GM23338 (cell line): ENCODE data around the gene IGF2BP3. TPM values are rescaled to one million over a fixed set of nuclear protein-coding genes. Genes with fewer than 3 reads are reported as not detected.

Experiments used
- CREB1 ChIP-seq: fragments of 250-450 bp; sonication (Bioruptor Pico); IDR thresholded peaks from 2 replicates; pipeline ENCODE4 v1.5.0; 2020; ENCODE audit warnings: low read depth, mild to moderate bottlenecking, moderate library complexity
- EZH2 ChIP-seq: fragments of 200-600 bp; sonication (generic); IDR thresholded peaks from one replicate; pipeline ENCODE4 v1.8.0; 2017; ENCODE audit warnings: antibody characterized with exemption, mild to moderate bottlenecking, low read depth; ENCODE audit not compliant: unreplicated experiment
- EZH2phosphoT487 ChIP-seq: fragments of 200-600 bp; sonication (generic); IDR thresholded peaks from one replicate; pipeline ENCODE4 v1.8.1; 2018; ENCODE audit warnings: antibody characterized with exemption; ENCODE audit not compliant: unreplicated experiment
- JUNB ChIP-seq: IDR thresholded peaks from one replicate; pipeline ENCODE4 v1.6.1; 2016; ENCODE audit warnings: antibody characterized with exemption; ENCODE audit not compliant: unreplicated experiment
- NANOG ChIP-seq: IDR thresholded peaks from 2 replicates; pipeline ENCODE4 v1.6.1; 2016; ENCODE audit warnings: antibody characterized with exemption, borderline replicate concordance
- POLR2AphosphoS5 ChIP-seq: IDR thresholded peaks from 2 replicates; pipeline ENCODE4 v1.6.1; 2016; ENCODE audit warnings: antibody characterized with exemption, low read depth
- STAT1 ChIP-seq: IDR thresholded peaks from one replicate; pipeline ENCODE4 v1.6.1; 2016; ENCODE audit warnings: antibody characterized with exemption; ENCODE audit not compliant: unreplicated experiment
- ZNF114 ChIP-seq: fragments of 250-450 bp; sonication (Bioruptor Pico); IDR thresholded peaks from 2 replicates; pipeline ENCODE4 v1.5.0; 2020; ENCODE audit warnings: mild to moderate bottlenecking, moderate library complexity
- ZNF331 ChIP-seq: fragments of 250-450 bp; sonication (Bioruptor Pico); IDR thresholded peaks from 2 replicates; pipeline ENCODE4 v1.5.0; 2020; ENCODE audit warnings: low read depth, mild to moderate bottlenecking, moderate library complexity
- polyA plus RNA-seq: library from polyadenylated mRNA; unstranded; fragments of >200 nt; fragmentation: Nextera tagmentation; extraction: Ambion mirVana; gene quantifications from 2 replicates; pipeline ENCODE4 v1.2.1, GENCODE V29; 2016
- total RNA-seq: library from RNA; depleted of rRNA; stranded (reverse); fragments of >200 nt; shearing (Covaris generic); gene quantifications from 2 replicates; pipeline ENCODE4 v1.2.3, GENCODE V29; 2014
- TF ChIP-seq, protein P1 (sequence below): fragments of 250-450 bp; sonication (Bioruptor Pico); IDR thresholded peaks from 2 replicates; pipeline ENCODE4 v1.5.0; 2020; ENCODE audit warnings: mild to moderate bottlenecking, moderate library complexity
- TF ChIP-seq, protein P2 (sequence below): IDR thresholded peaks from 2 replicates; pipeline ENCODE4 v1.6.1; 2016; ENCODE audit warnings: antibody characterized with exemption

Gene IGF2BP3
- total and polyA plus RNA-seq, 2 experiments from 2014 or later = 52.0 to 183 TPM

DNA sequence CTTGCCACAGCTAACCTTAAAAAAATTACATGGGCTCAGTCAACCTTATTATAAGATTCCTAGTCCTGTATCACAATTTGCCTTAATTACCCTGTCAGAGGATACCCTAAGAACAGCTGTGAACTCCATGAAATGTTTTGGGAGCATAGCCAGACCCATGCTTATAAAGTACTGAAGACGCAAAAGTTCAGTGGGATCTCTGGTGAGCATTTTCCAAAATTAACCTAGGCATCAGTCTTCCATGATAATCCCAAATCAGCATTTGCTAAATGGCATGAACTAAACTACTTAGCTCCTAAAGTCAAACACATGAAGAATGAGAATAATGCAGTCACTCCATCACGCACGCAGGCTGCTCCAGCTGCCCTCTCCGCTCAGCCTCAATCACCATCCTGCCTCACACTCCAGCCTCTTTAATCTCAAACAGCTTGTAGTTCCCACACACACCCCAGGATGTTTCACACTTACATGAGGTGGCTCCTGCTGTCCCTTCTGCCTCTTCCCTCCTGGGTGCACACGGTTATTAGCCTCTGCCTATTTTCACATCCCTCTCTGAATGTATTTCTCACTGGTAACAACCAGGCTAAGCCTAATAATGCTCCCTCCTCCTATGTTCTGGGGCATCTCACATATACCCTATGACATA is 15.3 kb downstream of the IGF2BP3 start (continued):
- TF ChIP-seq, protein P1, sequence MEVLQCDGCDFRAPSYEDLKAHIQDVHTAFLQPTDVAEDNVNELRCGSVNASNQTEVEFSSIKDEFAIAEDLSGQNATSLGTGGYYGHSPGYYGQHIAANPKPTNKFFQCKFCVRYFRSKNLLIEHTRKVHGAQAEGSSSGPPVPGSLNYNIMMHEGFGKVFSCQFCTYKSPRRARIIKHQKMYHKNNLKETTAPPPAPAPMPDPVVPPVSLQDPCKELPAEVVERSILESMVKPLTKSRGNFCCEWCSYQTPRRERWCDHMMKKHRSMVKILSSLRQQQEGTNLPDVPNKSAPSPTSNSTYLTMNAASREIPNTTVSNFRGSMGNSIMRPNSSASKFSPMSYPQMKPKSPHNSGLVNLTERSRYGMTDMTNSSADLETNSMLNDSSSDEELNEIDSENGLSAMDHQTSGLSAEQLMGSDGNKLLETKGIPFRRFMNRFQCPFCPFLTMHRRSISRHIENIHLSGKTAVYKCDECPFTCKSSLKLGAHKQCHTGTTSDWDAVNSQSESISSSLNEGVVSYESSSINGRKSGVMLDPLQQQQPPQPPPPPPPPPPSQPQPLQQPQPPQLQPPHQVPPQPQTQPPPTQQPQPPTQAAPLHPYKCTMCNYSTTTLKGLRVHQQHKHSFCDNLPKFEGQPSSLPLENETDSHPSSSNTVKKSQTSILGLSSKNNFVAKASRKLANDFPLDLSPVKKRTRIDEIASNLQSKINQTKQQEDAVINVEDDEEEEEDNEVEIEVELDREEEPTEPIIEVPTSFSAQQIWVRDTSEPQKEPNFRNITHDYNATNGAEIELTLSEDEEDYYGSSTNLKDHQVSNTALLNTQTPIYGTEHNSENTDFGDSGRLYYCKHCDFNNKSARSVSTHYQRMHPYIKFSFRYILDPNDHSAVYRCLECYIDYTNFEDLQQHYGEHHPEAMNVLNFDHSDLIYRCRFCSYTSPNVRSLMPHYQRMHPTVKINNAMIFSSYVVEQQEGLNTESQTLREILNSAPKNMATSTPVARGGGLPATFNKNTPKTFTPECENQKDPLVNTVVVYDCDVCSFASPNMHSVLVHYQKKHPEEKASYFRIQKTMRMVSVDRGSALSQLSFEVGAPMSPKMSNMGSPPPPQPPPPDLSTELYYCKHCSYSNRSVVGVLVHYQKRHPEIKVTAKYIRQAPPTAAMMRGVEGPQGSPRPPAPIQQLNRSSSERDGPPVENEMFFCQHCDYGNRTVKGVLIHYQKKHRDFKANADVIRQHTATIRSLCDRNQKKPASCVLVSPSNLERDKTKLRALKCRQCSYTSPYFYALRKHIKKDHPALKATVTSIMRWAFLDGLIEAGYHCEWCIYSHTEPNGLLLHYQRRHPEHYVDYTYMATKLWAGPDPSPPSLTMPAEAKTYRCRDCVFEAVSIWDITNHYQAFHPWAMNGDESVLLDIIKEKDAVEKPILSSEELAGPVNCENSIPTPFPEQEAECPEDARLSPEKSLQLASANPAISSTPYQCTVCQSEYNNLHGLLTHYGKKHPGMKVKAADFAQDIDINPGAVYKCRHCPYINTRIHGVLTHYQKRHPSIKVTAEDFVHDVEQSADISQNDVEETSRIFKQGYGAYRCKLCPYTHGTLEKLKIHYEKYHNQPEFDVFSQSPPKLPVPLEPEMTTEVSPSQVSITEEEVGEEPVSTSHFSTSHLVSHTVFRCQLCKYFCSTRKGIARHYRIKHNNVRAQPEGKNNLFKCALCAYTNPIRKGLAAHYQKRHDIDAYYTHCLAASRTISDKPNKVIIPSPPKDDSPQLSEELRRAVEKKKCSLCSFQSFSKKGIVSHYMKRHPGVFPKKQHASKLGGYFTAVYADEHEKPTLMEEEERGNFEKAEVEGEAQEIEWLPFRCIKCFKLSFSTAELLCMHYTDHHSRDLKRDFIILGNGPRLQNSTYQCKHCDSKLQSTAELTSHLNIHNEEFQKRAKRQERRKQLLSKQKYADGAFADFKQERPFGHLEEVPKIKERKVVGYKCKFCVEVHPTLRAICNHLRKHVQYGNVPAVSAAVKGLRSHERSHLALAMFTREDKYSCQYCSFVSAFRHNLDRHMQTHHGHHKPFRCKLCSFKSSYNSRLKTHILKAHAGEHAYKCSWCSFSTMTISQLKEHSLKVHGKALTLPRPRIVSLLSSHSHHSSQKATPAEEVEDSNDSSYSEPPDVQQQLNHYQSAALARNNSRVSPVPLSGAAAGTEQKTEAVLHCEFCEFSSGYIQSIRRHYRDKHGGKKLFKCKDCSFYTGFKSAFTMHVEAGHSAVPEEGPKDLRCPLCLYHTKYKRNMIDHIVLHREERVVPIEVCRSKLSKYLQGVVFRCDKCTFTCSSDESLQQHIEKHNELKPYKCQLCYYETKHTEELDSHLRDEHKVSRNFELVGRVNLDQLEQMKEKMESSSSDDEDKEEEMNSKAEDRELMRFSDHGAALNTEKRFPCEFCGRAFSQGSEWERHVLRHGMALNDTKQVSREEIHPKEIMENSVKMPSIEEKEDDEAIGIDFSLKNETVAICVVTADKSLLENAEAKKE (CRISPR knock-in tag) = no peak
- TF ChIP-seq, protein P2, sequence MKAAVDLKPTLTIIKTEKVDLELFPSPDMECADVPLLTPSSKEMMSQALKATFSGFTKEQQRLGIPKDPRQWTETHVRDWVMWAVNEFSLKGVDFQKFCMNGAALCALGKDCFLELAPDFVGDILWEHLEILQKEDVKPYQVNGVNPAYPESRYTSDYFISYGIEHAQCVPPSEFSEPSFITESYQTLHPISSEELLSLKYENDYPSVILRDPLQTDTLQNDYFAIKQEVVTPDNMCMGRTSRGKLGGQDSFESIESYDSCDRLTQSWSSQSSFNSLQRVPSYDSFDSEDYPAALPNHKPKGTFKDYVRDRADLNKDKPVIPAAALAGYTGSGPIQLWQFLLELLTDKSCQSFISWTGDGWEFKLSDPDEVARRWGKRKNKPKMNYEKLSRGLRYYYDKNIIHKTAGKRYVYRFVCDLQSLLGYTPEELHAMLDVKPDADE = no peak
- no peak for TF ChIP-seq POLR2AphosphoS5
- no peak for TF ChIP-seq NANOG
- no peak for TF ChIP-seq ZNF114 (CRISPR knock-in tag)
- no peak for TF ChIP-seq EZH2
- no peak for TF ChIP-seq EZH2phosphoT487
- no peak for TF ChIP-seq STAT1
- TF ChIP-seq ZNF331 (CRISPR knock-in tag) = no peak
- no peak for TF ChIP-seq JUNB
- no peak for TF ChIP-seq CREB1 (CRISPR knock-in tag)
